Measurements from ENCODE around the gene SEPTIN1.

SEPTIN1 gene

DNA sequence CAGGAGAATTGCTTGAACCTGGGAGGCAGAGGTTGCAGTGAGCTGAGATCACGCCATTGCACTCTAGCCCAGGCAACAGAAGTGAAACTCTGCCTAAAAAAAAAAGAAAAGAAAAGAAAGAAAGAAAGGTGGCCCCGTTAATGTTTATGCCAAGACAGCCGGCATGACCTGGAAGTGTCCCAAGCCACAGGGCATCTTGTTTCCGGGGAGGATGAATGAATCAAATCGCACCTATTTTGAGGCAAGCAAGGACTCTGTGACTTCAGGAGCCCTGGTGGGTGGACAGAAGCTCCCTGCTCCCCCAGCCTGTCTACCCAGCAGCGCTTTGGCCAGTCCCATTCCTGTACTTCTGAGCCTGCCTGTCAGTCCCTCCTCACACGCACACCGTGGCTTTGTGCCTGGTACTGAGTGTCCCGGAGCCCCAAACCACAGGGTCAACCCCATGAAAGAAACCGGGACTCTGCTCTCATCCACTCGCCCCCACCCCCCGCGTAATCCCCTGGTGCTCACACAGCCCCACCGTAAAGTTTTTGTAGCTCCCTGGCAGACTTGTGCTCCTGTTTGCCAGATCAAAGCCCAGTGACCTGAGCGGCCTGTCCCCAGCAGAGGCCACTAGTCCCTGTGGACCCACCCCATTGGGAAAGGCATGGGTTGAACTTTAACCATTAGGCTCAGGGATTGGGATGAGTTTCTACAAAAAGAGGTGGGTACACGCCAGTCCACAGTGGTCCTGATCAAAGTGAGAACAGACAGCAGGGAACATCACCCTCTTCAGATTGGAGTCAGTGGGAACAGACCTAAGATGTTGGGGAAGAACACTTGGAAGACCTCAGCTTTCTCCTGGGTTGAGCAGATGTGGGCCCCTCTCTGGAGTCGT, 46.5 kb downstream of the SEPTIN1 start:
- DNase-seq: no peak

GRCh38 chr16:30335028-30335597, 47.2 kb downstream of the SEPTIN1 start:
- DNase-seq: peak; percentile 73 to 76

DNA sequence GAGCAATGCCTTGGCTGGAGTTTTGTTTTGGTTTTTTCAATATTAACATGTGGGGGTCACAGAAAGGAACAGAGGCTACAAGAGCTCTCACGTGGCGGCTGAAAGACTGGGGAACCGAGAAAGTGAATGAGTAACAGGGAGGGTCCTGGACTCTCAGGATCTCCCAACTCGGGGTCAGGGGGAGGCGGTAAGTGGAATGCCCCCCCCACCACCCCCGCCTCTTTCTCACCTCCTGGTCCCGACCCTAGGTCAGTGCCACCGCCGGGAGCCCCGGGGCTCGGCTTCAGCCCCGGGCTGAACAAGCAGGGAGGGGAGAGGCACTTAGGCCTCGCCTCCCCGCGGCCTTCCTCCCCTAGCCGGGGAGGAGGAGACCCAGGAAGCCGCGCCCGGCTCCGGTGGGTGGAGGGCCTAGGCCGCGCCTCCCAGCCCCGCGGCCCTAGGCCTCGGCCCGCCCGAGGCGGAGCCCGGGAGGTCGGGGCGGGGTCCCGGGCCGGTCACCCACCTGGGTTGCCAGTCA, 47.8 kb downstream of the SEPTIN1 start:
- DNase-seq: peak; percentile 75 to 77

Data from activated CD4-positive, alpha-beta T cell treated with anti-CD3 and anti-CD28 coated beads, Interleukin-2, amount 50 U/mL, for 4 hours (primary cell).